BE2C (cell line): Measurements from ENCODE around the gene GSS.

ENCODE experiments used
- DNase-seq: peaks from one replicate; pipeline ENCODE4 v3.0.0-alpha.2; 2020
- H3K27me3 ChIP-seq: fragments of 250-450 bp; sonication (Bioruptor Pico); 2 replicates; pipeline ENCODE4 v1.5.1; 2020; ENCODE audit warnings: mild to moderate bottlenecking
- H3K36me3 ChIP-seq: fragments of 250-450 bp; sonication (Bioruptor Pico); 2 replicates; pipeline ENCODE4 v1.5.1; 2020; ENCODE audit warnings: mild to moderate bottlenecking
- H3K4me1 ChIP-seq: fragments of 250-450 bp; sonication (Bioruptor Pico); 2 replicates; pipeline ENCODE4 v1.5.1; 2020
- H3K4me3 ChIP-seq: 2 replicates; pipeline ENCODE4 v1.5.1; 2011; ENCODE audit warnings: low read depth, low read length
- H3K9me3 ChIP-seq: fragments of 250-450 bp; sonication (Bioruptor Pico); 2 replicates; pipeline ENCODE4 v1.5.1; 2020
- CTCF ChIP-seq: IDR thresholded peaks from 2 replicates; pipeline ENCODE4 v1.5.1; 2012; ENCODE audit warnings: mild to moderate bottlenecking, low read depth, low read length

The GSS gene

DNA sequence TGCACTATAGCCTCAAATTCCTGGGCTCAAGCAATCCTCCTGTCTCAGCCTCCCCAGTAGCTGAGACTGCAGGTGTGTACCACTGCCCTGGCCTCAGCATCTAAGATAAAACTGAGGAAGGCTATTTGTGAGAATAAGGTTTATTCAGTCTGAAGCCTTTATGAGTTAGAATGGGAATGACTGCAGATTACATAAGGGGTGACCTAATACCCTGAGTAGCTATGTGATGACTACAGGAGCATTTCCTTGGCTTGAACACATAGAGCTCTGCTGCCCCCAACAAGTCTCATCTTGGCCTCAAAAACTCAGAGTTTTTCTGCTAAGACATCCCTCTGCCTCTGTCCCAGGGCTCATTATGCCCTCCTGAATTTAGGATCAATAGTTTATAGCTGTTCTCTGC, 7.6 kb downstream of the GSS start:
- H3K27me3 ChIP-seq, result no peaks in the 10 kb centered on the region
- DNase-seq, result no peak
- TF ChIP-seq CTCF, result no peak
- H3K9me3 ChIP-seq, result no peaks in the 10 kb centered on the region
- no peaks in the 10 kb centered on the region for H3K4me1 ChIP-seq
- H3K36me3 ChIP-seq, result peaks cover 11% of the 10 kb centered on the region
- H3K4me3 ChIP-seq, result no peak overlapping the region

- no peaks in the 10 kb centered on the region for H3K9me3 ChIP-seq
Measured at GRCh38 chr20:34947336-34947735, 8.3 kb downstream of the GSS start.

GRCh38 chr20:34946661-34947060, 8.9 kb downstream of the GSS start:
- Histone ChIP-seq H3K27me3 (no peaks in the 10 kb centered on the region), H3K9me3 (no peaks in the 10 kb centered on the region), H3K4me1 (no peaks in the 10 kb centered on the region), H3K36me3 (peaks cover 11% of the 10 kb centered on the region), H3K4me3 (no peak overlapping the region)
- no peak for TF ChIP-seq CTCF
- DNase-seq, result no peak

More at GRCh38 chr20:34947336-34947735, 8.3 kb downstream of the GSS start:
- DNase-seq, result no peak
- H3K27me3 ChIP-seq, result no peaks in the 10 kb centered on the region
- peaks cover 11% of the 10 kb centered on the region for H3K36me3 ChIP-seq
- no peaks in the 10 kb centered on the region for H3K4me1 ChIP-seq
- no peak overlapping the region for H3K4me3 ChIP-seq
- no peak for TF ChIP-seq CTCF

DNA sequence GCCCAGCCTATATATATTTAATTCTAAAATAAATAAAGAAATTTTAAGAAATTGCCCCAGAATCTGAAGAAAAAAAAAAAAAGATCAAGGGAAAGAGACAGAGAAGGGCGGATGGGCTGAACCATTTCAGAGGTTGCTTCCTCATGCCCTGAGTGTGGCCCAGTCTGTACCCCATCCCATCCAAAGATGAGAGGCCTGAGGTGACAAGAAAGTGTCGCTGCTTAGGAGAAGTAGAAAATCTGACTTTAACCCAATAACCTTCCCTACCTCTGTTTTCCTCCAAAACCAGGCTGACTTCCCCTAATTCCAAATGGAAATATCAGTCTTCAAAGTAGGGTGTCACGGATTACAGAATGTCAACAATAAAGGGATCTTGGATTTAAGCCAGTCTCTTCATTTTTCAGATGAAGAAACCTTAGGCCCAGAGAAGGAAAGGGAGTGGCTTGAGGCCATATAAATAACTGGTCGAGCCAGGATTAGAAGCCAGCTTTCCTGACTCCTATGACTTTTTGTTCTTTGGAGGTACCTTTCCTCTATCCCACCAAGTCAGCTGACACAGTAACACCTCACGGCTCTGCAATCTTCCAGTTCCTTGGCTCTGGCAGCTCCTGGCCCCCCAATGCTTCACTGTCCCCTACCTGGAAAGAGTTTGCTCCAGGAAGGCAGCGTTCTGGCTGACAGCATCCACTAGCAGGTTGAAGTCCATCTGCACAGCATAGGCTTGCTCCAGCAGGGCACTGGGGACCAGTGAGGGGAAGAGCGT, 10.1 kb downstream of the GSS start:
- TF ChIP-seq CTCF, result no peak
- DNase-seq, result no peak
- Histone ChIP-seq H3K4me1 (no peaks in the 10 kb centered on the region), H3K27me3 (no peaks in the 10 kb centered on the region), H3K9me3 (no peaks in the 10 kb centered on the region), H3K4me3 (no peak overlapping the region), H3K36me3 (peaks cover 11% of the 10 kb centered on the region)

DNA sequence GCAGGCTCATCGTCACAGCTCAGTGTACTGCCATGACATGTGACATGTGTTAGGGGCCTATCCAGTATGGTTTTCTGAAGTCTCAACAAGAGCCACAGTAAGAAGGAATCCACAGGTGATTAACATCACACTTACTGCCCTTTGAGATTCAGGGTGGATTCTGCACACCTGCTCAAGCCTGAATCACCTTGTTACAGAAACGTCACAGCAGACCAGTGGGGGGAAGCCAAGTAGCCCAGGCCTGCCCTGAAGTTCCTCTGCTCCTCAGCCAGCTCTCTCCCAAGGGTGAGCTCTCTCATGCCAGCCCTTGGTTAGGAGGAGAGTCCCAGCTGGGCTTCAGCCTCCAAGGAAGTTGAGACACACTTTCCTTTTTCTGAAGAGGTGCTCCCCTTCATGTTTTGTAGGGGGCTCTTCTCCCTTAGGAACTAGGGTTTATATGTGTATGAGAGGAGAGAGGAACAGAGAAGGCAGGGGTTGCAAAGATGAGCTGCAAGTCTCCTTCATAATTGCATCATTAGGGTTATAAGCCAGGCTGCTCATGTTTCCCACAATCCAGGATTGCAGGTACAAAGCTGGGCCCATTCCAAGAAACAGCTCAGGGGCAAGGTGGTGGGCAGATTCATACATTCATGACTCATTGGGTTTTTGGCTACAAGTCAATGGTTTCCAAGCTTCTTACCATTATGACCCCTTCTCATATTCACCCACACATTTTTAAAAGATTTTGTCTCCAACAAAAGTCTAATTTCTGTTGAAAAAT, 11.6 kb downstream of the GSS start:
- H3K4me3 ChIP-seq, result no peak overlapping the region
- H3K36me3 ChIP-seq, result peaks cover 13% of the 10 kb centered on the region
- TF ChIP-seq CTCF, result no peak
- no peak for DNase-seq
- H3K9me3 ChIP-seq, result no peaks in the 10 kb centered on the region
- H3K27me3 ChIP-seq, result no peaks in the 10 kb centered on the region
- no peaks in the 10 kb centered on the region for H3K4me1 ChIP-seq

GRCh38 chr20:34942301-34942700, 13.3 kb downstream of the GSS start:
- DNase-seq, result no peak
- H3K4me3 ChIP-seq, result no peak overlapping the region
- H3K9me3 ChIP-seq, result no peaks in the 10 kb centered on the region
- TF ChIP-seq CTCF, result no peak
- H3K36me3 ChIP-seq, result peaks cover 18% of the 10 kb centered on the region
- no peaks in the 10 kb centered on the region for H3K27me3 ChIP-seq
- no peaks in the 10 kb centered on the region for H3K4me1 ChIP-seq
